Astrocyte (in vitro differentiated cells and primary cell): ENCODE results near the gene SEL1L.

Experiments used
- CTCF ChIP-seq: IDR thresholded peaks from 2 replicates; pipeline ENCODE4 v1.5.1; 2011; ENCODE audit warnings: low read depth, mild to moderate bottlenecking, inconsistent platforms, low read length, moderate library complexity; ENCODE audit not compliant: insufficient read depth
- EZH2 ChIP-seq: IDR thresholded peaks from 2 replicates; pipeline ENCODE4 v1.6.1; 2012; ENCODE audit warnings: mild to moderate bottlenecking, low read length, inconsistent platforms; ENCODE audit not compliant: insufficient read depth

DNA sequence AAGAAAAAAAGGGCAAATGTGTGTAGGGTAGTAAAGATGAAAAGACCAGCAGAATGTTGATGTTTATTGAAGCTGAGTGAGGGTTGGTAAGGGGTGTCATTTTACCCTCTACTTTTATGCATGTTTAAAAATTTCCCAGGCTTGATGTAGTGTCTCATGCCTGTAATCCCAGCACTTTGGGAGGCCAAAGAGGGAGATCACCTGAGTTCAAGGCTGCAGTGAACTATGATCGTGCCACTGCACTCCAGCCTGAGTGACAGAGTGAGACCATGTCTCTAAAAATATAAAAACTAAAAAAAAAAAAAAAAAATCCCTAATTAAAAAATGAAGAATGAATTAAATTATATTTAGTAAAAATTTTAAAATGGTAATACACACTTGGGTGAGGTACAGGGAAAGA, 8.5 kb downstream of the SEL1L start:
- TF ChIP-seq CTCF (no peak), EZH2 (no peak)
